Caco-2 (cell line): ENCODE measurements around the gene KCNA10. TPM values are rescaled to one million over a fixed set of nuclear protein-coding genes. Genes with fewer than 3 reads are reported as not detected.

ENCODE experiments used
- BruUV-seq: library from RNA; stranded (reverse); fragments of 400-500 nt; replicated peaks from 2 replicates; lab custom pipeline; 2021; lab: Mats Ljungman, UMichigan
- CTCF ChIA-PET: fragments of 300-600 bp; sonication (Branson Sonifier 250); formaldehyde crosslinking; loops from one replicate; lab custom pipeline; 2022; ENCODE audit warnings: antibody characterized with exemption; lab: Charles Lee
- POLR2A ChIA-PET: fragments of 300-600 bp; sonication (Branson Sonifier 250); formaldehyde crosslinking; loops from one replicate; lab custom pipeline; 2022; ENCODE audit warnings: antibody characterized with exemption; lab: Charles Lee
- DNase-seq, 2 experiments: peaks; one replicate each; pipeline versions ENCODE4 v3.0.0 to v3.0.0-alpha.2; 2020 to 2022
- H3K27me3 ChIP-seq: replicated peaks from 2 replicates; pipeline ENCODE4 v1.6.0; 2011; ENCODE audit warnings: low read length; ENCODE audit not compliant: control insufficient read depth, insufficient read depth
- H3K36me3 ChIP-seq: 2 replicates; pipeline ENCODE4 v1.5.1; 2011; ENCODE audit warnings: low read length; ENCODE audit not compliant: control insufficient read depth, insufficient read depth
- H3K4me1 ChIP-seq: fragments of 250-450 bp; sonication (Bioruptor Pico); 2 replicates; pipeline ENCODE4 v1.5.1; 2020; ENCODE audit warnings: mild to moderate bottlenecking
- H3K4me3 ChIP-seq: 2 replicates; pipeline ENCODE4 v1.5.1; 2011; ENCODE audit warnings: low read depth, mild to moderate bottlenecking, control low read depth, low read length
- H3K9me3 ChIP-seq: fragments of 250-450 bp; sonication (Bioruptor Pico); 2 replicates; pipeline ENCODE4 v1.5.1; 2020; ENCODE audit warnings: mild to moderate bottlenecking, moderate library complexity
- H3K27ac Mint-ChIP-seq: one replicate; pipeline ENCODE4 v1.8.0; 2022; ENCODE audit warnings: mixed read lengths; ENCODE audit not compliant: unreplicated experiment
- H3K27me3 Mint-ChIP-seq: one replicate; pipeline ENCODE4 v1.8.0; 2022; ENCODE audit warnings: mixed read lengths; ENCODE audit not compliant: insufficient read depth, unreplicated experiment
- H3K36me3 Mint-ChIP-seq: one replicate; pipeline ENCODE4 v1.8.0; 2022; ENCODE audit warnings: mild to moderate bottlenecking, mixed read lengths; ENCODE audit not compliant: insufficient read depth, unreplicated experiment
- H3K4me1 Mint-ChIP-seq: one replicate; pipeline ENCODE4 v1.8.0; 2022; ENCODE audit warnings: low read depth, mixed read lengths; ENCODE audit not compliant: unreplicated experiment
- H3K4me3 Mint-ChIP-seq: one replicate; pipeline ENCODE4 v1.8.0; 2022; ENCODE audit warnings: mild to moderate bottlenecking, moderate library complexity, mixed read lengths; ENCODE audit not compliant: unreplicated experiment
- H3K9me3 Mint-ChIP-seq: one replicate; pipeline ENCODE4 v1.8.0; 2022; ENCODE audit warnings: mixed read lengths; ENCODE audit not compliant: unreplicated experiment
- intact Hi-C: fragments of 100-400 bp; cut with micrococcal nuclease; formaldehyde crosslinking; loops from one replicate; pipeline ENCODE4 v1.10.0; 2022; ENCODE audit not compliant: unreplicated experiment
- total RNA-seq: library from RNA; stranded (reverse); gene quantifications from 2 replicates; pipeline ENCODE4 v1.2.3, GENCODE V29; 2022
- TF ChIP-seq, protein P1 (sequence below), 2 experiments: fragments of 200-600 bp in 1 of 2; IDR thresholded peaks; 1 replicate in 1 of 2; 2 replicates in 1 of 2; pipeline versions ENCODE4 v1.5.1 to v1.8.0; 2011 to 2022; ENCODE audit warnings: antibody characterized with exemption in 1 of 2, control low read depth in 1 of 2, inconsistent platforms in 1 of 2, low read depth in 1 of 2, low read length in 1 of 2, mild to moderate bottlenecking in 1 of 2, moderate library complexity in 1 of 2; ENCODE audit not compliant: insufficient read depth in 1 of 2, severe bottlenecking in 1 of 2, unreplicated experiment in 1 of 2

Gene KCNA10
- total RNA-seq, 1 experiment from 2014 or later = not detected

DNA sequence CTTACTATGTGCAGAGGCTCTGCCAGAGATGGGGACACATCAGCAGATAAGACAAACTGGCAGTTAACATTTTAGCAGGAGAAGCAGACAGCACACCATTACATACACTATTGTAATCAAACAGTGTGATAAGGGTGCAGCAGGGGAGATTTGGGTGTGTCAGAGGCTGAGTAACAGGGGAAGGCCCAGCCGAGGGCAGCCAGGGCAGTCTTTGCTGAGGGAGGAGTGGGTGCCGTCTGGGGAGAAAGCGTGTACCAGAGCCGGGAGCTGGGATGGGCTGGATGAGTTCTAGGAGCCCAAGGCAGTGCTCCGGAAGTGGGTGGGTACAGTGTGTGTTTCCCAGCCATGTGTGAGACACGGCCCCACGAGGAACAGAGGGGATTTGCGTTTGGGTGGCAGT is 31.2 kb downstream of the KCNA10 start:
- BruUV-seq = no TSS peak

DNA sequence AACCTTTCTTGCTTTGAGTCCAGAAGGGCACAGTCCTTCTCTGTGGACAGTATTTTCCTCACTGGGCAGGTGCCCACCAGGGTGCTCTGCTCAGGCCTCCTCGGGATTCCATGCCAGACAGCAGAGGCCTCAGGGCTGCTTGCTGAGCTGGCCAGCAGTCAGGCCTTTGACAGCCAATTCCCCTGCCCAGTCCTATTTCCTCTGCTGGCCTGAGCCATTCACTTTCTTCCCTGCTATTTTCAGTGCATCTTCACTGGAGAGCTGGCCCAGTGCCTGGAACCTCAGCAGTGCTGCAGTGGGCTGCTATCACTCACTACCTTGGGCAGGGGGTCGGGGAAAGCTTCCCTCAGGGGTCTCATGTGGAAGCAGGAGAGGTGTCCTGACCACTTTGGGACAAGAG is 33.2 kb downstream of the KCNA10 start:
- no peak for DNase-seq
- no peak overlapping the region for H3K4me3 Mint-ChIP-seq
- H3K4me1 Mint-ChIP-seq = peaks cover 8% of the 10 kb centered on the region
- Histone ChIP-seq H3K4me3 (no peak overlapping the region), H3K4me1 (peaks cover 7% of the 10 kb centered on the region), H3K27me3 (no peaks in the 10 kb centered on the region), H3K9me3 (no peaks in the 10 kb centered on the region), H3K36me3 (no peaks in the 10 kb centered on the region)
- no peaks in the 10 kb centered on the region for H3K27me3 Mint-ChIP-seq
- CTCF ChIA-PET = no interaction called here
- no peak overlapping the region for H3K27ac Mint-ChIP-seq
- TF ChIP-seq, protein P1, sequence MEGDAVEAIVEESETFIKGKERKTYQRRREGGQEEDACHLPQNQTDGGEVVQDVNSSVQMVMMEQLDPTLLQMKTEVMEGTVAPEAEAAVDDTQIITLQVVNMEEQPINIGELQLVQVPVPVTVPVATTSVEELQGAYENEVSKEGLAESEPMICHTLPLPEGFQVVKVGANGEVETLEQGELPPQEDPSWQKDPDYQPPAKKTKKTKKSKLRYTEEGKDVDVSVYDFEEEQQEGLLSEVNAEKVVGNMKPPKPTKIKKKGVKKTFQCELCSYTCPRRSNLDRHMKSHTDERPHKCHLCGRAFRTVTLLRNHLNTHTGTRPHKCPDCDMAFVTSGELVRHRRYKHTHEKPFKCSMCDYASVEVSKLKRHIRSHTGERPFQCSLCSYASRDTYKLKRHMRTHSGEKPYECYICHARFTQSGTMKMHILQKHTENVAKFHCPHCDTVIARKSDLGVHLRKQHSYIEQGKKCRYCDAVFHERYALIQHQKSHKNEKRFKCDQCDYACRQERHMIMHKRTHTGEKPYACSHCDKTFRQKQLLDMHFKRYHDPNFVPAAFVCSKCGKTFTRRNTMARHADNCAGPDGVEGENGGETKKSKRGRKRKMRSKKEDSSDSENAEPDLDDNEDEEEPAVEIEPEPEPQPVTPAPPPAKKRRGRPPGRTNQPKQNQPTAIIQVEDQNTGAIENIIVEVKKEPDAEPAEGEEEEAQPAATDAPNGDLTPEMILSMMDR (IDR thresholded peaks at IDR 0.05; ENCODE audit: insufficient read depth in 1 of 2, low read depth in 1 of 2, low read length in 1 of 2, severe bottlenecking in 1 of 2, unreplicated experiment in 1 of 2) = no peak
- H3K9me3 Mint-ChIP-seq = no peaks in the 10 kb centered on the region
- peaks cover 59% of the 10 kb centered on the region for H3K36me3 Mint-ChIP-seq
- intact Hi-C loops = no loop called here
- no TSS peak for BruUV-seq
- POLR2A ChIA-PET = no interaction called here

More for the DNA sequence above, 31.2 kb downstream of the KCNA10 start:
- H3K27me3 ChIP-seq = no peaks in the 10 kb centered on the region
- POLR2A ChIA-PET = no interaction called here
- DNase-seq = no peak
- H3K36me3 Mint-ChIP-seq = peaks cover 59% of the 10 kb centered on the region
- H3K4me3 ChIP-seq = no peak overlapping the region
- peak overlapping the region; percentile 28 for H3K4me3 Mint-ChIP-seq
- TF ChIP-seq, protein P1 (IDR thresholded peaks at IDR 0.05; ENCODE audit: insufficient read depth in 1 of 2, low read depth in 1 of 2, low read length in 1 of 2, severe bottlenecking in 1 of 2, unreplicated experiment in 1 of 2) = no peak
- no peaks in the 10 kb centered on the region for H3K4me1 ChIP-seq
- H3K27me3 Mint-ChIP-seq = no peaks in the 10 kb centered on the region
- H3K36me3 ChIP-seq = no peaks in the 10 kb centered on the region
- H3K27ac Mint-ChIP-seq = peak overlapping the region; percentile 65
- no peaks in the 10 kb centered on the region for H3K9me3 ChIP-seq
- CTCF ChIA-PET = no interaction called here
- H3K4me1 Mint-ChIP-seq = peaks cover 8% of the 10 kb centered on the region
- no peaks in the 10 kb centered on the region for H3K9me3 Mint-ChIP-seq
- intact Hi-C loops = no loop called here

DNA sequence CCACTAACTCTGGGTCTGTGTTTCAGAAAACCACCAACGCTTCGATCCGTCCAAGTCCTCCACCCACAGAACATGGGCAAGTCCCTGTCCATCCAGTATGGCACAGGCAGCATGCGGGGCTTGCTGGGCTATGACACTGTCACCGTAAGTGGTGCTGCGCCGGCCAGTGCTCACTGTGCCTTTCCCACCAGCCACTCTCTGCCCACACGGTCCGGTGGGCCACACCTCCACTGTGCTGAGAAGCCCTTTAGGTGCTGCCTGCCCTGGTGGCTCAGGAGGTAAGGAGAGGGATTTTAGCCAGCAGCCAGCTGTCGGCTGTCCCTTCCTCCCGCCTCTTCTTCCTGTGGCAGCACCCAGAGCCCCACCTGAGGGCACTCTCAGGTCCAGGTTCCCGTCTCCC is 34.2 kb downstream of the KCNA10 start:
- BruUV-seq = no TSS peak
- ChIA-PET POLR2A (no interaction called here), CTCF (no interaction called here)
- no peak overlapping the region for H3K4me3 ChIP-seq
- Mint-ChIP-seq H3K9me3 (no peaks in the 10 kb centered on the region), H3K27ac (no peak overlapping the region), H3K4me1 (peaks cover 12% of the 10 kb centered on the region), H3K27me3 (no peaks in the 10 kb centered on the region), H3K4me3 (no peak overlapping the region), H3K36me3 (peaks cover 52% of the 10 kb centered on the region)
- no peaks in the 10 kb centered on the region for H3K36me3 ChIP-seq
- DNase-seq = no peak
- no peaks in the 10 kb centered on the region for H3K9me3 ChIP-seq
- intact Hi-C loops = no loop called here
- H3K4me1 ChIP-seq = peaks cover 14% of the 10 kb centered on the region
- TF ChIP-seq, protein P1 (IDR thresholded peaks at IDR 0.05; ENCODE audit: insufficient read depth in 1 of 2, low read depth in 1 of 2, low read length in 1 of 2, severe bottlenecking in 1 of 2, unreplicated experiment in 1 of 2) = no peak
- H3K27me3 ChIP-seq = no peaks in the 10 kb centered on the region
